ENCODE data around the gene TOB2.
"Not testable (repeated sequence)": the region's sequence is repeated elsewhere in the genome, so short reads cannot be mapped to it uniquely, and the experiment has no call there.

The TOB2 gene

GRCh38 chr22:41461901-41462300 lies 15.3 kb upstream of the TOB2 start:
- no peak for DNase-seq

GRCh38 chr22:41460071-41460470 lies 13.5 kb upstream of the TOB2 start:
- DNase-seq = not testable (repeated sequence)

- no peak for DNase-seq
Observed at GRCh38 chr22:41459431-41459830, 12.8 kb upstream of the TOB2 start.

GRCh38 chr22:41458161-41458728 lies 11.6 kb upstream of the TOB2 start:
- no peak for DNase-seq

GRCh38 chr22:41448189-41448808 lies 1.7 kb upstream of the TOB2 start:
- peak; percentile 94 to 96 for DNase-seq

- DNase-seq = peak; percentile 49 to 60
Observed at GRCh38 chr22:41447435-41448188, 1.0 kb upstream of the TOB2 start.

- DNase-seq = no peak
Observed at GRCh38 chr22:41446057-41446501, 522 bp downstream of the TOB2 start.

- peak in 1 of 2 donors; percentile 48 for DNase-seq
Observed at GRCh38 chr22:41445129-41446056, 1.2 kb downstream of the TOB2 start.

GRCh38 chr22:41444360-41445128 lies 2.1 kb downstream of the TOB2 start:
- peak; percentile 88 to 91 for DNase-seq

- no peak for DNase-seq
Observed at GRCh38 chr22:41442240-41442792, 4.3 kb downstream of the TOB2 start.

- not testable (repeated sequence) for DNase-seq
Observed at GRCh38 chr22:41440511-41440910, 6.1 kb downstream of the TOB2 start.

- no peak for DNase-seq
Observed at GRCh38 chr22:41437198-41437597, 9.4 kb downstream of the TOB2 start.

- DNase-seq = no peak
Observed at GRCh38 chr22:41436322-41437113, 10.1 kb downstream of the TOB2 start.

GRCh38 chr22:41435560-41435959 lies 11.0 kb downstream of the TOB2 start:
- no peak for DNase-seq

- DNase-seq = not testable (repeated sequence)
Observed at GRCh38 chr22:41434361-41435003, 12.1 kb downstream of the TOB2 start.

- not testable (repeated sequence) for DNase-seq
Observed at GRCh38 chr22:41433480-41433879, 13.1 kb downstream of the TOB2 start.

- DNase-seq = no peak
Observed at GRCh38 chr22:41431656-41432055, 14.9 kb downstream of the TOB2 start.

GRCh38 chr22:41429951-41430332 lies 16.7 kb downstream of the TOB2 start:
- DNase-seq = no peak

GRCh38 chr22:41429232-41429950 lies 17.2 kb downstream of the TOB2 start:
- no peak for DNase-seq
